IgD-negative memory B cell (primary cell): Measurements from ENCODE around the gene NME5. TPM values are rescaled to one million over a fixed set of nuclear protein-coding genes. Genes with fewer than 3 reads are reported as not detected.
A peak's percentile ranks its signal among the peaks of the same experiment; 100 is the strongest.

Experiments
- H3K27ac Mint-ChIP-seq, 3 donors: one replicate each; pipeline ENCODE4 v1.8.0; 2020 to 2022; ENCODE audit warnings: mild to moderate bottlenecking in 3 of 3, mixed read lengths in 3 of 3, moderate library complexity in 1 of 3
- H3K27me3 Mint-ChIP-seq: one replicate; pipeline ENCODE4 v1.8.0; 2021; ENCODE audit warnings: mixed read lengths
- H3K36me3 Mint-ChIP-seq: one replicate; pipeline ENCODE4 v1.8.0; 2020; ENCODE audit warnings: mild to moderate bottlenecking, mixed read lengths
- H3K4me1 Mint-ChIP-seq, 3 donors: one replicate each; pipeline ENCODE4 v1.8.0; 2020 to 2022; ENCODE audit warnings: mixed read lengths in 3 of 3, mild to moderate bottlenecking in 1 of 3
- H3K4me3 Mint-ChIP-seq, 4 donors: one replicate each; pipeline ENCODE4 v1.8.0; 2020 to 2022; ENCODE audit warnings: mild to moderate bottlenecking in 4 of 4, mixed read lengths in 4 of 4, moderate library complexity in 3 of 4
- H3K9me3 Mint-ChIP-seq, 3 donors: one replicate each; pipeline ENCODE4 v1.8.0; 2020 to 2021; ENCODE audit warnings: mixed read lengths in 3 of 3, mild to moderate bottlenecking in 1 of 3
- polyA plus RNA-seq: library from polyadenylated mRNA; unstranded; fragments of 300-500 nt; fragmentation: Illumina TruSeq; gene quantifications from one replicate; pipeline ENCODE4 v1.2.3, GENCODE V29; 2021

Gene NME5, protein sequence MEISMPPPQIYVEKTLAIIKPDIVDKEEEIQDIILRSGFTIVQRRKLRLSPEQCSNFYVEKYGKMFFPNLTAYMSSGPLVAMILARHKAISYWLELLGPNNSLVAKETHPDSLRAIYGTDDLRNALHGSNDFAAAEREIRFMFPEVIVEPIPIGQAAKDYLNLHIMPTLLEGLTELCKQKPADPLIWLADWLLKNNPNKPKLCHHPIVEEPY
- polyA plus RNA-seq: not detected

- Mint-ChIP-seq H3K27ac (no peak within 1 kb of the TSS), H3K27me3 (peaks cover 3% of the 10 kb centered on the region), H3K36me3 (peaks cover 1% of the 10 kb centered on the region), H3K4me1 (peaks cover 0 to 8% (median 2%) of the 10 kb centered on the region in 3 donors), H3K4me3 (peak within 1 kb of the TSS in 2 of 4 donors; percentile 65), H3K9me3 (no peaks in the 10 kb centered on the region)
Measured at GRCh38 chr5:138138949-138139780, at the start of gene NME5. NME5 (minus strand) TSS chr5:138139428; CDS start chr5:138138780, 648 bp downstream.

GRCh38 chr5:138188626-138189025 is 49.4 kb upstream of the NME5 start:
- H3K27me3 Mint-ChIP-seq: no peaks in the 10 kb centered on the region
- H3K27ac Mint-ChIP-seq: no peak overlapping the region
- no peak overlapping the region for H3K4me3 Mint-ChIP-seq
- no peaks in the 10 kb centered on the region for H3K9me3 Mint-ChIP-seq
- no peaks in the 10 kb centered on the region for H3K4me1 Mint-ChIP-seq
- no peaks in the 10 kb centered on the region for H3K36me3 Mint-ChIP-seq

DNA sequence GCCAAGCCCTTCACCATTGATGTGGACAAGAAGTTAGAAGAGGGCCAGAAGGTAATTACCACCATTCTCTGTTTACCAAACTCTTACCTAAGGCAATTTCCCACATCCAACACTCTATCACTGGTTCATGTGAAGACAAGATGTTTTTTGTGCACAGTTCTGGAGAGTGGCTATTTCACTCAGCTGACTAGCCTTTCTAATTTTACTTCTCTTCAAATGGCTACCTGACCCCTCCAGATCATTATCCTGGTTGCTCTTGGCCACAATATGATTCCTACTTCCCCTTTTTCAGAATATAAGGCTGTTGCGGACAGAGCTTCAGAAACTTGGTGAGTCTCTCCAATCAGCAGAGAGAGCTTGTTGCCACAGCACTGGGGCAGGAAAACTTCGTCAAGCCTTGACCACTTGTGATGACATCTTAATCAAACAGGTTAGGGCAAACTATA is 46.8 kb upstream of the NME5 start:
- Mint-ChIP-seq H3K27ac (no peak overlapping the region), H3K27me3 (no peaks in the 10 kb centered on the region), H3K9me3 (no peaks in the 10 kb centered on the region), H3K4me3 (no peak overlapping the region), H3K4me1 (no peaks in the 10 kb centered on the region), H3K36me3 (no peaks in the 10 kb centered on the region)

DNA sequence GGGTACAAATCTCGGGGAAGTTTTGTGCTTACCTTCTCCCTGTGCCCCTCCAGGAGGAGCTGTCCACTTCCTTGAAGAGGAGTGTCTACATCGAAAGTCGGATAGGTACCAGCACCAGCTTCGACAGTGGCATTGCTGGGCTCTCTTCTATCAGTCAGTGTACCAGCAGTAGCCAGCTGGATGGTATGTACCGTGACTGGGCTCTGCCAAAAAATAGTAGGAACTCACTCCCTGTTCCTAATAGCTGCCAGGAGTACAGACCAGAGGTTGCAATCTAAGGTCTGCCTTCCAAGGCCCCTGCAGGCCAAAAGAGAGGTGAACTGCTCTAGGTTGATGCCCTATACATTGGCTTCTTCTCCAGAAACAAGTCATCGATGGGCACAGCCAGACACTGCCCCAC is 43.6 kb upstream of the NME5 start:
- H3K27me3 Mint-ChIP-seq: no peaks in the 10 kb centered on the region
- H3K9me3 Mint-ChIP-seq: no peaks in the 10 kb centered on the region
- H3K4me3 Mint-ChIP-seq: no peak overlapping the region
- peaks cover 0 to 5% (median 3%) of the 10 kb centered on the region in 3 donors for H3K4me1 Mint-ChIP-seq
- no peaks in the 10 kb centered on the region for H3K36me3 Mint-ChIP-seq
- H3K27ac Mint-ChIP-seq: no peak overlapping the region

GRCh38 chr5:138180841-138181240 is 41.6 kb upstream of the NME5 start:
- H3K4me3 Mint-ChIP-seq: peak overlapping the region in 1 of 4 donors; percentile 13
- no peaks in the 10 kb centered on the region for H3K27me3 Mint-ChIP-seq
- no peak overlapping the region for H3K27ac Mint-ChIP-seq

GRCh38 chr5:138180183-138180782 is 41.1 kb upstream of the NME5 start:
- no peaks in the 10 kb centered on the region for H3K9me3 Mint-ChIP-seq

More at GRCh38 chr5:138180841-138181240, 41.6 kb upstream of the NME5 start:
- Mint-ChIP-seq H3K36me3 (no peaks in the 10 kb centered on the region), H3K4me1 (peaks cover 0 to 10% (median 7%) of the 10 kb centered on the region in 3 donors), H3K9me3 (no peaks in the 10 kb centered on the region)

GRCh38 chr5:138179277-138179857 is 40.1 kb upstream of the NME5 start:
- H3K4me3 Mint-ChIP-seq: peak overlapping the region in 3 of 4 donors; percentile 38 to 64 (median 54)
- H3K9me3 Mint-ChIP-seq: no peaks in the 10 kb centered on the region
- H3K36me3 Mint-ChIP-seq: no peaks in the 10 kb centered on the region
- H3K27ac Mint-ChIP-seq: no peak overlapping the region
- peaks cover 0 to 10% (median 8%) of the 10 kb centered on the region in 3 donors for H3K4me1 Mint-ChIP-seq
- no peaks in the 10 kb centered on the region for H3K27me3 Mint-ChIP-seq

More at GRCh38 chr5:138180183-138180782, 41.1 kb upstream of the NME5 start:
- Mint-ChIP-seq H3K4me1 (peaks cover 0 to 10% (median 8%) of the 10 kb centered on the region in 3 donors), H3K27ac (peak overlapping the region in 2 of 3 donors; percentile 12 to 65), H3K27me3 (no peaks in the 10 kb centered on the region), H3K36me3 (no peaks in the 10 kb centered on the region), H3K4me3 (peak overlapping the region in 2 of 4 donors; percentile 38 to 64)

GRCh38 chr5:138178516-138179276 is 39.5 kb upstream of the NME5 start, which contains the start of the genes BRD8 and KIF20A:
BRD8 (minus strand) TSS chr5:138178630; CDS start chr5:138178614, 16 bp downstream.
KIF20A (plus strand) TSS chr5:138179112; CDS start chr5:138179681, 569 bp downstream.
- Mint-ChIP-seq H3K27ac (peak within 1 kb of the TSS in 1 of 3 donors; percentile 12), H3K36me3 (no peaks in the 10 kb centered on the region), H3K27me3 (no peaks in the 10 kb centered on the region), H3K4me3 (peak within 1 kb of the TSS in 3 of 4 donors; percentile 38 to 64 (median 54)), H3K4me1 (peaks cover 0 to 10% (median 8%) of the 10 kb centered on the region in 3 donors), H3K9me3 (no peaks in the 10 kb centered on the region)

DNA sequence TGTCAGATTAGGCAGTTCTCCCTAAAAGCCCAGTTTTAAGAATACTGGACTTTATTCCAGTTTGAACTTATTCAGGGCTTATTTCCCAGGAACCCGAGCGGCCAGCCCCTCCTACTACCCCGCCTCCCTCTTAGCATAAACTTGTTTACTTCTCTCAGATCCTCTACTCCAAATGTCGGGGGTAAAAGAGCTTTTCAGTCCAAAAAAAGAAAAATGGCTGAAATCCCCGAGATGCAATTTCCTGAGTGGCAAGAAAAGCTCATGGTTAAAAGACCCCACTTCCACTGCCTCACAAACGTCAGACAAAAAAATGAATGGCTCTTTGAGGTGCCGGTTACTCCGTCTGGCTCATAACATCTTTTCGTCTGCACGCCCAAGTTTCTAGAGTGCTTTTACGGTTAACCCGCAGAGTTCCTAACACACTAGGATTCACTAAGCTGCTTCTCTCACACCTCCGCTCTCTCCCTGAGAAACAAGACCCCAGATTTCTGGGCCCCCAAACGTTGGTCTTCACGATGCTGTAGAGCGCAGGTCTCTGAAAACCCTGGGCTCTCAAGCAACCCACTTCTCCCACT is 38.8 kb upstream of the NME5 start:
- H3K27ac Mint-ChIP-seq: no peak overlapping the region
- H3K4me3 Mint-ChIP-seq: no peak overlapping the region
- H3K27me3 Mint-ChIP-seq: no peaks in the 10 kb centered on the region
- H3K4me1 Mint-ChIP-seq: peaks cover 0 to 10% (median 9%) of the 10 kb centered on the region in 3 donors
- H3K9me3 Mint-ChIP-seq: no peaks in the 10 kb centered on the region
- H3K36me3 Mint-ChIP-seq: no peaks in the 10 kb centered on the region

DNA sequence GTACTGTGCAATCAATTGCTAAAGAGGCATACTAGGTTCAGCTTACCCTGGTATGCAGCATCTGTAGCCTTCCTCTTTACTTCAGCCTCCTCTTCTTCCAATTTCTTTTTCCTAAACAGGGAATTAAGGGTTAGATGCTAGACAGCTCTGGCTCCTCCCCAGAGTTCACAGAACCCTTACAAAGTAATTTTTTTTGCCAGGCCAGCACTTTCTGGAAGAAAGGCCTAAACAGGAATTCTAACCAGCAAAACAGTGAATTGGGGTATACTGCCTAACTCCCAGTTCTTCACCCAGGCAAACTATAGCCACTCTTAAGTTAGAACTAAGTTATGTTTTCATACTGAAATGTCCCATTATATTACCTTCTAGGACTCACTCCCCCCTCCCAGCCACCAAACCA is 31.1 kb upstream of the NME5 start:
- Mint-ChIP-seq H3K4me3 (no peak overlapping the region), H3K4me1 (peaks cover 0 to 1% (median 0%) of the 10 kb centered on the region in 3 donors), H3K9me3 (no peaks in the 10 kb centered on the region), H3K36me3 (peaks cover 7% of the 10 kb centered on the region), H3K27me3 (no peaks in the 10 kb centered on the region), H3K27ac (no peak overlapping the region)

GRCh38 chr5:138169124-138169523 is 29.9 kb upstream of the NME5 start:
- peaks cover 0 to 1% (median 0%) of the 10 kb centered on the region in 3 donors for H3K4me1 Mint-ChIP-seq
- H3K4me3 Mint-ChIP-seq: no peak overlapping the region
- no peak overlapping the region for H3K27ac Mint-ChIP-seq
- H3K36me3 Mint-ChIP-seq: peaks cover 7% of the 10 kb centered on the region
- H3K9me3 Mint-ChIP-seq: no peaks in the 10 kb centered on the region
- no peaks in the 10 kb centered on the region for H3K27me3 Mint-ChIP-seq

GRCh38 chr5:138163721-138164120 is 24.5 kb upstream of the NME5 start:
- peaks cover 13% of the 10 kb centered on the region for H3K36me3 Mint-ChIP-seq
- no peak overlapping the region for H3K4me3 Mint-ChIP-seq
- peaks cover 0 to 2% (median 0%) of the 10 kb centered on the region in 3 donors for H3K4me1 Mint-ChIP-seq
- no peaks in the 10 kb centered on the region for H3K9me3 Mint-ChIP-seq
- no peaks in the 10 kb centered on the region for H3K27me3 Mint-ChIP-seq
- no peak overlapping the region for H3K27ac Mint-ChIP-seq

DNA sequence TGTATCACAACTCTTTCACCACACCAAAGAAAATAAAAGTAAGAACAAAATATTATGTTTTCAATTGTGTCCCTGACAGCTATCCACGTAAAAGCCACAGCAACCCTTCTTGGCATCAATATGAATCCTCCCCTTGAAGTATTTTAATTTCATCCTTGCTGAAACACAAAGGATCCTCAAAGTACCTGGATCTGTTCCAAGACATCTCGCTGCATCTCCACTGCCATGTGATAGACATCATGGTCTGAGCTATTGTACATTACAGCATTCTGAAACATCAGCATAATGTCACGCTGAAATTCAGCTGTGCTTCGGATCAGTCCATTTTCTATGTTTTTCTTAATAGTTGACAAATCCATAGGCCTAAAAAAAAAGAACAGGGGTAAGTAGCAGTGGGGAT is 21.5 kb upstream of the NME5 start:
- Mint-ChIP-seq H3K4me3 (no peak overlapping the region), H3K9me3 (no peaks in the 10 kb centered on the region), H3K27me3 (no peaks in the 10 kb centered on the region), H3K4me1 (peaks cover 0 to 2% (median 0%) of the 10 kb centered on the region in 3 donors), H3K27ac (no peak overlapping the region), H3K36me3 (peaks cover 17% of the 10 kb centered on the region)

DNA sequence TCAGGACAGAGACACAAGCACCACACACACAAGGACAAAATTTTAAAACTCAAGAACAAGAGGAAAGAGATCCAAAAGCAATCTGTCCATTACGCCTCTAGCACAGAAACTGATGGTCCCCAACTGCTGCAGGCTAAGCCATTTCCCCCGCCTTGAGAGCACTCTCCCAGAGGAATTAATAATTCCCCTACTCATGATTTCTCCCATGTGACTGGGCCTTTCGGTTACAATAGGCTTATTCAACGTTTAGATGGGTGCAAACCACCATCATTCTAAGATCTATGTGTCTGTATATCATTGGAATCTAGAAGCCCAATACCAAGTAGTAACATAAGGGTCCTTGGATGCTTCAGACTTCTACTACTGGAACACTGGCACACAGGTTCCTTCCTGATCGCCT is 20.4 kb upstream of the NME5 start:
- H3K36me3 Mint-ChIP-seq: peaks cover 17% of the 10 kb centered on the region

More for the DNA sequence above, 20.4 kb upstream of the NME5 start:
- H3K27me3 Mint-ChIP-seq: no peaks in the 10 kb centered on the region
- H3K4me3 Mint-ChIP-seq: no peak overlapping the region
- H3K27ac Mint-ChIP-seq: no peak overlapping the region
- H3K9me3 Mint-ChIP-seq: no peaks in the 10 kb centered on the region
- H3K4me1 Mint-ChIP-seq: peaks cover 0 to 2% (median 0%) of the 10 kb centered on the region in 3 donors
